Measurements from ENCODE around the gene PARP12. TPM values are rescaled to one million over a fixed set of nuclear protein-coding genes. Genes with fewer than 3 reads are reported as not detected.

Gene PARP12
- total and polyA plus RNA-seq, 9 of the 15 experiments (the other 6 are each of a cell fraction or from before 2014, with no cell fraction given): 4.6 to 40.4 (median 23.5) TPM

DNA sequence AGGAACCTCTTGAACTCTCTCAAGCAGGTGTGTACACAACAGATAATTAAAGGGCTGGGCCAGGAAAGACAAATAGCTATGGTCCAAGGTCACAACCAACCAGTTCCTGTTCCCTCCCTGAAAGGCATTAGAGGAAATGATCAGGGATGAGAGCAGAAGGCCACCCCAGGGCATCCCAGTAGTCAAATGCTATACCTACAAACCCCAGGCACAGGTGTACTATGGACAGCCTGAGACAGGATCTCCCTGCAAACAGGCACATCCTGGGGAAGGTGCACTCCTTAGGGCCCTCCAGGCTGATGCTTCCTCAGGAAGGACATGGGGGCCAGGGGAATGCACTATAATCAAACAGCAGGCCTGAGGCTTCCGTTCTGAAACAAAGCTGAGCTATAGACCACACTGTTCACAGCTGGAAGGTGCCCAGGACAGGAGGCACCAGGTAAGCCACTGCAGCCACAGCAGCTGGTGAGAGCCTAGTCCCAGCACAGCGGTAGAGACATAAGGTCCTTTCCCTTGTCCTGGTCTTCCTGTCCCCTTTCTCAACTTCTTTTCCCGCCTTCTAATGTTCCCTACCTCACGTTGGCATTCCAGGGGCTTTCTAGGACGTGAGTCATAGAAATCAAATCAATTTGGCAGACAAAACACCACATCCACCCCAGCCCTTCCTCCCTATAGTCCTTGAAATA is 13.3 kb downstream of the PARP12 start (continued):
- TF ChIP-seq LARP7 (IDR thresholded peaks at IDR 0.05): no peak
- TF ChIP-seq FOS (IDR thresholded peaks at IDR 0.05; ENCODE audit: extremely low read depth, insufficient read length): no peak
- TF ChIP-seq SAP30 (IDR thresholded peaks at IDR 0.05; ENCODE audit: borderline replicate concordance, insufficient read depth, low read depth, low read length, poor library complexity, severe bottlenecking): no peak
- TF ChIP-seq FOXP1 (CRISPR knock-in tag; IDR thresholded peaks at IDR 0.05): peak; percentile 8; the same call in 1 of the 2 replicates
- no peak for TF ChIP-seq PTTG1 (tag; IDR thresholded peaks at IDR 0.05; ENCODE audit: low read depth)
- TF ChIP-seq KHSRP (IDR thresholded peaks at IDR 0.05): no peak
- TF ChIP-seq TRIM24 (IDR thresholded peaks at IDR 0.05): no peak

DNA sequence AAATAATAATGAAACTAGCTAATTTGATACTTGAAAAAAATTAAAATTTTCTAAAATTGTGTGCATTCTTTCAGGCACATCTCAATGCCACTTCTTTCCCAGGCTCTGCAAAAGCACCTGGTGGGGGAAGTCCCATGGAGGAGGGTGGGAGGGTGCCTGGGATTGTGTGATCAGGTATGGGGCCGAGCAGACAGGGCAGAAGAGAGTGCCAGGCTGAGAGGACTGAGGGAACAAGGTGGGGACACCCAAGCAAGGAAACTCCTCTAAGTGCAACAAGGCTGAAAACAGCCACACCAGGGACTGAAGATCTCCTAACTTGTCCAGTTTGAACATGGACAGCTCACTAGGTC is 13.8 kb downstream of the PARP12 start:
- no peak overlapping the region; a peak in 1 of 4 replicates for H3K9ac ChIP-seq (ENCODE audit: insufficient read depth in 1 of 2, low read depth in 2 of 2, low read length in 2 of 2)
- TF ChIP-seq EP400 (IDR thresholded peaks at IDR 0.05): no peak
- no peak for TF ChIP-seq SRSF7 (optimal IDR thresholded peaks at IDR 0.05; ENCODE audit: low read depth, low read length)
- no peak for TF ChIP-seq BDP1 (IDR thresholded peaks at IDR 0.05; ENCODE audit: insufficient read depth, insufficient read length)
- no peak for TF ChIP-seq SMAD2 (IDR thresholded peaks at IDR 0.05; ENCODE audit: low read depth, low read length)
- TF ChIP-seq, protein P1, sequence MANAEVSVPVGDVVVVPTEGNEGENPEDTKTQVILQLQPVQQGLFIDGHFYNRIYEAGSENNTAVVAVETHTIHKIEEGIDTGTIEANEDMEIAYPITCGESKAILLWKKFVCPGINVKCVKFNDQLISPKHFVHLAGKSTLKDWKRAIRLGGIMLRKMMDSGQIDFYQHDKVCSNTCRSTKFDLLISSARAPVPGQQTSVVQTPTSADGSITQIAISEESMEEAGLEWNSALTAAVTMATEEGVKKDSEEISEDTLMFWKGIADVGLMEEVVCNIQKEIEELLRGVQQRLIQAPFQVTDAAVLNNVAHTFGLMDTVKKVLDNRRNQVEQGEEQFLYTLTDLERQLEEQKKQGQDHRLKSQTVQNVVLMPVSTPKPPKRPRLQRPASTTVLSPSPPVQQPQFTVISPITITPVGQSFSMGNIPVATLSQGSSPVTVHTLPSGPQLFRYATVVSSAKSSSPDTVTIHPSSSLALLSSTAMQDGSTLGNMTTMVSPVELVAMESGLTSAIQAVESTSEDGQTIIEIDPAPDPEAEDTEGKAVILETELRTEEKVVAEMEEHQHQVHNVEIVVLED (CRISPR knock-in tag; IDR thresholded peaks at IDR 0.05): no peak
- no peak for TF ChIP-seq TCF3 (CRISPR knock-in tag; IDR thresholded peaks at IDR 0.05)
- no peak for TF ChIP-seq MITF (IDR thresholded peaks at IDR 0.05)
- TF ChIP-seq SFPQ (IDR thresholded peaks at IDR 0.05; ENCODE audit: low read depth, low read length): no peak
- TF ChIP-seq NCOA2 (IDR thresholded peaks at IDR 0.05; ENCODE audit: partially characterized antibody in 2 of 2): no peak

More for the DNA sequence above, 13.8 kb downstream of the PARP12 start:
- BruUV-seq (replicated peaks): no TSS peak
- DNase-seq (ENCODE audit: extremely low read depth in 1 of 4, low spot score in 3 of 4): no peak
- FAIRE-seq: no peak
- intact Hi-C loops (cut with micrococcal nuclease): loop anchor here (2.0 kb wide), 1 partner anchor 72 kb away; no protein-coding TSS in a partner anchor
- POLR2A ChIA-PET: interaction anchor here (0.6 to 1.0 kb wide), 4 partner anchors 10 to 232 kb away, joined by 4 to 5 read pairs (median 4); no protein-coding TSS in a partner anchor
- no peaks in the 10 kb centered on the region for H3K27me3 ChIP-seq (ENCODE audit: control insufficient read depth in 2 of 2, insufficient read depth in 2 of 2, low read length in 2 of 2)
- WGBS (ENCODE audit: insufficient coverage, low coverage, missing lambda C conversion rate): 40% methylated on average over 1 of the region's 1 CpG
- CTCF ChIA-PET (ENCODE audit: low intra/inter-chr PET ratio): no interaction called here
- in situ Hi-C loops (cut with MboI): no loop called here
- peaks cover 35% of the 10 kb centered on the region; the same call in 2 of the 3 replicates for H3K36me3 ChIP-seq (ENCODE audit: control insufficient read depth, insufficient read depth, low read length)
- H3K4me3 ChIP-seq: no peak overlapping the region
- H2AFZ ChIP-seq (ENCODE audit: low read depth, low read length): no peak overlapping the region
- H3K79me2 ChIP-seq (ENCODE audit: control insufficient read depth, insufficient read depth, low read length): no peaks in the 10 kb centered on the region
- H3K9me1 ChIP-seq (ENCODE audit: control insufficient read depth, insufficient read depth, low read length): no peaks in the 10 kb centered on the region
- H3K27ac ChIP-seq (ENCODE audit: extremely low read depth, low read depth, low read length): no peak overlapping the region
- peaks cover 0 to 3% of the 10 kb centered on the region in 2 experiments; a peak in 2 of 5 replicates for H3K4me1 ChIP-seq (replicated peaks in 1 of 2; ENCODE audit: control insufficient read depth in 2 of 2, insufficient read depth in 2 of 2, low read length in 2 of 2)
- H4K20me1 ChIP-seq (replicated peaks; ENCODE audit: control insufficient read depth, insufficient read depth, low read length): no peaks in the 10 kb centered on the region
- H3K4me2 ChIP-seq (ENCODE audit: insufficient read depth, low read length): no peak overlapping the region
- H3K9me3 ChIP-seq (replicated peaks; ENCODE audit: control insufficient read depth, insufficient read depth, low read depth, low read length): no peaks in the 10 kb centered on the region
- ATAC-seq: no peak; the same call in 1 of the 3 replicates

Data from K562 (cell line).